Right atrium auricular region (tissue), 2 donors: ENCODE data around the gene TPPP3. TPM values are rescaled to one million over a fixed set of nuclear protein-coding genes. Genes with fewer than 3 reads are reported as not detected.

ENCODE experiments used
- DNase-seq: peaks from one replicate; pipeline ENCODE4 v3.0.0-alpha.2; 2019; ENCODE audit warnings: low spot score
- H3K27ac ChIP-seq, 2 donors: fragments of 200-600 bp; sonication (generic); 1 replicate in 1 of 2; 2 replicates in 1 of 2; pipeline ENCODE4 v1.5.1; 2016 to 2019
- H3K27me3 ChIP-seq, 2 donors: fragments of 200-600 bp; sonication (generic); one replicate each; pipeline versions ENCODE4 v1.5.1 to v1.6.0; 2017 to 2019
- H3K36me3 ChIP-seq: fragments of 200-600 bp; sonication (generic); one replicate; pipeline ENCODE4 v1.5.1; 2016
- H3K4me1 ChIP-seq, 2 donors: fragments of 200-600 bp; sonication (generic); one replicate each; pipeline versions ENCODE4 v1.5.1 to v1.6.0; 2017 to 2019
- H3K4me3 ChIP-seq, 2 donors: fragments of 200-600 bp; sonication (generic); 1 replicate in 1 of 2; 2 replicates in 1 of 2; pipeline ENCODE4 v1.5.1; 2017 to 2019; ENCODE audit warnings: mild to moderate bottlenecking in 1 of 2, moderate library complexity in 1 of 2
- H3K9me3 ChIP-seq, 2 donors: fragments of 200-600 bp; sonication (generic); one replicate each; pipeline ENCODE4 v1.5.1; 2019
- total RNA-seq, 2 donors: library from RNA; depleted of rRNA; stranded (reverse); fragments of >200 nt; gene quantifications; one replicate each; pipeline ENCODE4 v1.1.0, GENCODE V29; 2016
- TF ChIP-seq, protein P1 (sequence below), 2 donors: fragments of 200-600 bp; sonication (generic); IDR thresholded peaks; one replicate each; pipeline ENCODE4 v1.5.1; 2019; ENCODE audit warnings: antibody characterized with exemption in 2 of 2

Gene TPPP3
- total RNA-seq, 2 donors from 2014 or later, result 24.1 to 56.4 TPM

DNA sequence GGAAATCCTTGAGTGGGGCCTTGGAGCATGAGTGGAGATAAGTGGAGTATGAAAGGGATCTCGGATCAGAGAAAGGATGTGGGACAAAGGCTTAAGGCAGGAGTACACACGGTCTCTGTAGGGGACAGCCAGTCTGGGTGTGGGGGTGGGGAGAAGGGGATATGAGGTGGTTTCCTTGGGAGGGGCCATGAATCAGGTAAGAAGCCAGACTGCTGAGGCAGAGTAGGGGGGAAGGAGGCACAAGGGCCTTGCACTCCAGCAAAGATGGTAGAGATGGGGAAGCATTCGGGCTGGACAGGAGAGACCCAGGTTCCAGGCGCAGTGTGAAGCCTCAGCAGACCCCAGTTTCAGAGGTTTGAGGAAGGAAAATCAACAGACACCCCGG lies 39.2 kb upstream of the TPPP3 start:
- Histone ChIP-seq H3K4me3 (no peak overlapping the region), H3K4me1 (peaks cover 0 to 34% of the 10 kb centered on the region in 2 donors), H3K27me3 (no peaks in the 10 kb centered on the region), H3K27ac (no peak overlapping the region), H3K9me3 (no peaks in the 10 kb centered on the region), H3K36me3 (no peaks in the 10 kb centered on the region)
- TF ChIP-seq, protein P1, sequence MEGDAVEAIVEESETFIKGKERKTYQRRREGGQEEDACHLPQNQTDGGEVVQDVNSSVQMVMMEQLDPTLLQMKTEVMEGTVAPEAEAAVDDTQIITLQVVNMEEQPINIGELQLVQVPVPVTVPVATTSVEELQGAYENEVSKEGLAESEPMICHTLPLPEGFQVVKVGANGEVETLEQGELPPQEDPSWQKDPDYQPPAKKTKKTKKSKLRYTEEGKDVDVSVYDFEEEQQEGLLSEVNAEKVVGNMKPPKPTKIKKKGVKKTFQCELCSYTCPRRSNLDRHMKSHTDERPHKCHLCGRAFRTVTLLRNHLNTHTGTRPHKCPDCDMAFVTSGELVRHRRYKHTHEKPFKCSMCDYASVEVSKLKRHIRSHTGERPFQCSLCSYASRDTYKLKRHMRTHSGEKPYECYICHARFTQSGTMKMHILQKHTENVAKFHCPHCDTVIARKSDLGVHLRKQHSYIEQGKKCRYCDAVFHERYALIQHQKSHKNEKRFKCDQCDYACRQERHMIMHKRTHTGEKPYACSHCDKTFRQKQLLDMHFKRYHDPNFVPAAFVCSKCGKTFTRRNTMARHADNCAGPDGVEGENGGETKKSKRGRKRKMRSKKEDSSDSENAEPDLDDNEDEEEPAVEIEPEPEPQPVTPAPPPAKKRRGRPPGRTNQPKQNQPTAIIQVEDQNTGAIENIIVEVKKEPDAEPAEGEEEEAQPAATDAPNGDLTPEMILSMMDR (IDR thresholded peaks at IDR 0.05), result no peak
- DNase-seq, result no peak

- Histone ChIP-seq H3K36me3 (no peaks in the 10 kb centered on the region), H3K27me3 (no peaks in the 10 kb centered on the region), H3K4me1 (peaks cover 0 to 36% of the 10 kb centered on the region in 2 donors), H3K4me3 (peak overlapping the region in 1 of 2 donors; percentile 55), H3K27ac (no peak overlapping the region), H3K9me3 (no peaks in the 10 kb centered on the region)
- no peak for DNase-seq
- TF ChIP-seq, protein P1 (IDR thresholded peaks at IDR 0.05), result no peak
Measured at GRCh38 chr16:67431775-67432505, 38.6 kb upstream of the TPPP3 start.

GRCh38 chr16:67430977-67431774 lies 37.9 kb upstream of the TPPP3 start, which contains the start of gene HSD11B2:
HSD11B2 (plus strand) TSS chr16:67431121; CDS start chr16:67431249, 128 bp downstream.
- H3K9me3 ChIP-seq, result no peaks in the 10 kb centered on the region
- DNase-seq, result no peak

DNA sequence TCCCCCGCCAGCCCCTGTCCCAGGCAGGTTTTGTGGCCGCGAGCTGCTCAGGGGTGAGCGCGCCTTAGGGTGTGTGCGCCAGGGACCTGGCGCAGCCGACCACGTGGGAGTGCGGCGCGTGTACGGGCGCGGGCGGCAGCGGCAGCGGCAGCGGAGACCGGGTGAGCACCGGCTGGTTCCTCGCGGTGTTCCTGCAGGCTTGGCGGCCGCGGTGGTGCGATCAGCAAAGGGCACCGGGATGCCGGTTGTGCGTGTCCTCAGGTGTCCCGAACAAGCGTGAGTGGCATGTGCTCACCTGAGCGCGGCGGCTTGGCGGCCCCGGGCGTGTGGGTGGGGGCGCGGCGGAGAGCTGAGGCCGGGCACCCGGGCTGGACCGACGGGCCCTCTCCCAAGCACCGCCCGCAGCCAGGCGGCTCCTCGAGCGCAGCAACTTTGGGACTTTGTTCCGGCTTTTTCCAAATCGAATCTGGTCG lies 37.2 kb upstream of the TPPP3 start:
- Histone ChIP-seq H3K9me3 (no peaks in the 10 kb centered on the region), H3K27me3 (no peaks in the 10 kb centered on the region), H3K4me1 (peaks cover 0 to 39% of the 10 kb centered on the region in 2 donors), H3K36me3 (no peaks in the 10 kb centered on the region), H3K4me3 (peak overlapping the region; percentile 30 to 55), H3K27ac (no peak overlapping the region)
- no peak for DNase-seq
- TF ChIP-seq, protein P1 (IDR thresholded peaks at IDR 0.05), result no peak

More at GRCh38 chr16:67430977-67431774, 37.9 kb upstream of the TPPP3 start, which contains the start of gene HSD11B2:
- H3K27ac ChIP-seq, result no peak within 1 kb of the TSS
- H3K36me3 ChIP-seq, result no peaks in the 10 kb centered on the region
- H3K27me3 ChIP-seq, result no peaks in the 10 kb centered on the region
- TF ChIP-seq, protein P1 (IDR thresholded peaks at IDR 0.05), result no peak
- peak within 1 kb of the TSS; percentile 30 to 55 for H3K4me3 ChIP-seq
- peaks cover 0 to 39% of the 10 kb centered on the region in 2 donors for H3K4me1 ChIP-seq

DNA sequence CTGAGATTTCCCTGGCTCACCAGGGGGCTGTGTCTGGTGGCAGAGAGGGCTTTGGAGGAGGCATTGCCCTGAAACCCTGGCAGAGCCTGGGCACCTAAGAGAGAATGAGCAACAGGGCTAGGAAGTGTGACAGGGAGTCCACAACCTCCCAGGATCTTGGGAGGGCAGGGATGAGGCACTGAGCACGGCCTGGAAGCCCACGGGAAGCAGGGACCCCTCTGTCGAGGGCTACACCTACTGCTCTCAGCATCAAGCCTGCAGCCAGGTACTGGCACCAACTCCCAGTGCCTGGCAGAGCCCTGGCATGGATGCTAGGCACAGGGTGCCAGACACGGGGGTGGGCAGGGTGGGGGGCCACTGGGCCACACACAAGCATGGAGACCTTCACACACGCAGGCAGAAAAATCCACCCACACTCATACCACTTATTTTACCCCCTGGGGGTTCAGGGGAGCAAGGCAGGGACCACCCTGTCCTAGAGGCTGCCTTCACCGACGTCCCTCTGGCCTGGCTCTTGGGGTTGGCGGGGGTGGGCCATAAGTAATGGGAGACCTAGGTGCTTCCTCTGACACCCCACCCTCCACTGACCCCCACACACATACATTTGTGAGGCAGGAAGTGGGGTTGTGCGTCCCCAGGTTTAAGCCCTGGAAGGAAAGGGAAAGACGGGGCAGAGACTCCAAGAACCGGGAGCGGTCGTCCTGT lies 36.7 kb upstream of the TPPP3 start:
- no peaks in the 10 kb centered on the region for H3K36me3 ChIP-seq
- H3K4me3 ChIP-seq, result peak overlapping the region in 1 of 2 donors; percentile 55
- peaks cover 0 to 39% of the 10 kb centered on the region in 2 donors for H3K4me1 ChIP-seq
- no peaks in the 10 kb centered on the region for H3K9me3 ChIP-seq
- no peaks in the 10 kb centered on the region for H3K27me3 ChIP-seq
- TF ChIP-seq, protein P1 (IDR thresholded peaks at IDR 0.05), result no peak
- no peak for DNase-seq
- no peak overlapping the region for H3K27ac ChIP-seq
